NT2/D1 (cell line): ENCODE data around the gene RILP.

Experiments
- DNase-seq: peaks from one replicate; pipeline ENCODE4 v3.0.0-alpha.2; 2011; ENCODE audit warnings: low read depth, low spot score
- H3K27me3 ChIP-seq: 2 replicates; pipeline ENCODE4 v1.6.0; 2011; ENCODE audit warnings: mild to moderate bottlenecking; ENCODE audit not compliant: insufficient read length, insufficient read depth
- H3K36me3 ChIP-seq: 2 replicates; pipeline ENCODE4 v1.6.1; 2011; ENCODE audit warnings: mild to moderate bottlenecking, low read length, mixed read lengths; ENCODE audit not compliant: insufficient read depth, insufficient read length
- H3K4me1 ChIP-seq: 2 replicates; pipeline ENCODE4 v1.5.1; 2011; ENCODE audit not compliant: insufficient read depth, insufficient read length
- H3K4me3 ChIP-seq: 2 replicates; pipeline ENCODE4 v1.5.1; 2011; ENCODE audit warnings: low read depth; ENCODE audit not compliant: insufficient read length
- H3K9ac ChIP-seq: 2 replicates; pipeline ENCODE4 v1.6.0; 2011; ENCODE audit warnings: low read depth; ENCODE audit not compliant: insufficient read length
- H3K9me3 ChIP-seq: 2 replicates; pipeline ENCODE4 v1.5.1; 2011; ENCODE audit warnings: mild to moderate bottlenecking, low read length; ENCODE audit not compliant: insufficient read depth
- SUZ12 ChIP-seq: IDR thresholded peaks from 2 replicates; pipeline ENCODE4 v1.6.1; 2011; ENCODE audit not compliant: insufficient read length, insufficient read depth; ENCODE audit errors: extremely low read depth
- YY1 ChIP-seq: IDR thresholded peaks from 2 replicates; pipeline ENCODE4 v1.6.1; 2011; ENCODE audit not compliant: insufficient read length, insufficient read depth
- ZNF274 ChIP-seq: IDR thresholded peaks from 2 replicates; pipeline ENCODE4 v1.6.1; 2011; ENCODE audit warnings: mild to moderate bottlenecking, low read depth, low read length

Gene RILP

GRCh38 chr17:1640329-1641064 is 9.2 kb downstream of the RILP start:
- DNase-seq = no peak
- Histone ChIP-seq H3K9ac (no peak overlapping the region), H3K9me3 (no peaks in the 10 kb centered on the region), H3K4me1 (peaks cover 24% of the 10 kb centered on the region), H3K4me3 (no peak overlapping the region), H3K36me3 (no peaks in the 10 kb centered on the region), H3K27me3 (peaks cover 19% of the 10 kb centered on the region)
- no peak for TF ChIP-seq SUZ12

GRCh38 chr17:1639549-1640180 is 10.0 kb downstream of the RILP start:
- DNase-seq = no peak
- Histone ChIP-seq H3K27me3 (peaks cover 13% of the 10 kb centered on the region), H3K36me3 (no peaks in the 10 kb centered on the region), H3K9me3 (no peaks in the 10 kb centered on the region), H3K4me1 (peaks cover 21% of the 10 kb centered on the region), H3K9ac (no peak overlapping the region), H3K4me3 (no peak overlapping the region)
- no peak for TF ChIP-seq ZNF274
- no peak for TF ChIP-seq YY1
- no peak for TF ChIP-seq SUZ12

- H3K27me3 ChIP-seq = peaks cover 4% of the 10 kb centered on the region
- no peaks in the 10 kb centered on the region for H3K36me3 ChIP-seq
- no peak for DNase-seq
- TF ChIP-seq SUZ12 = no peak
- TF ChIP-seq ZNF274 = no peak
- TF ChIP-seq YY1 = no peak
- H3K4me1 ChIP-seq = peaks cover 17% of the 10 kb centered on the region
- no peak overlapping the region for H3K4me3 ChIP-seq
- no peak overlapping the region for H3K9ac ChIP-seq
- no peaks in the 10 kb centered on the region for H3K9me3 ChIP-seq
Observed at GRCh38 chr17:1638624-1639300, 10.9 kb downstream of the RILP start.

GRCh38 chr17:1638171-1638590 is 11.5 kb downstream of the RILP start:
- Histone ChIP-seq H3K36me3 (no peaks in the 10 kb centered on the region), H3K4me1 (peaks cover 14% of the 10 kb centered on the region), H3K9ac (no peak overlapping the region), H3K27me3 (no peaks in the 10 kb centered on the region), H3K9me3 (no peaks in the 10 kb centered on the region), H3K4me3 (no peak overlapping the region)
- no peak for DNase-seq
- TF ChIP-seq ZNF274 = no peak
- no peak for TF ChIP-seq YY1
- no peak for TF ChIP-seq SUZ12

- Histone ChIP-seq H3K4me3 (no peak overlapping the region), H3K4me1 (peaks cover 14% of the 10 kb centered on the region), H3K36me3 (no peaks in the 10 kb centered on the region), H3K9me3 (no peaks in the 10 kb centered on the region), H3K9ac (no peak overlapping the region), H3K27me3 (no peaks in the 10 kb centered on the region)
- no peak for DNase-seq
- TF ChIP-seq SUZ12 = no peak
- TF ChIP-seq ZNF274 = no peak
- no peak for TF ChIP-seq YY1
Observed at GRCh38 chr17:1636732-1637285, 12.9 kb downstream of the RILP start.

- Histone ChIP-seq H3K9ac (no peak overlapping the region), H3K4me1 (peaks cover 14% of the 10 kb centered on the region), H3K36me3 (no peaks in the 10 kb centered on the region), H3K4me3 (no peak overlapping the region), H3K27me3 (no peaks in the 10 kb centered on the region), H3K9me3 (no peaks in the 10 kb centered on the region)
- no peak for DNase-seq
- TF ChIP-seq SUZ12 (no peak), ZNF274 (no peak)
Observed at GRCh38 chr17:1635675-1636465, 13.8 kb downstream of the RILP start.

GRCh38 chr17:1634841-1635650 is 14.6 kb downstream of the RILP start:
- TF ChIP-seq ZNF274 (no peak), SUZ12 (no peak), YY1 (no peak)
- peaks cover 15% of the 10 kb centered on the region for H3K4me1 ChIP-seq
- no peaks in the 10 kb centered on the region for H3K9me3 ChIP-seq
- H3K27me3 ChIP-seq = no peaks in the 10 kb centered on the region
- no peak overlapping the region for H3K9ac ChIP-seq
- DNase-seq = no peak
- no peaks in the 10 kb centered on the region for H3K36me3 ChIP-seq
- H3K4me3 ChIP-seq = no peak overlapping the region
